ENCODE data around the gene NDUFB2.
A peak's percentile ranks its signal among the peaks of the same experiment; 100 is the strongest.

The NDUFB2 gene

DNA sequence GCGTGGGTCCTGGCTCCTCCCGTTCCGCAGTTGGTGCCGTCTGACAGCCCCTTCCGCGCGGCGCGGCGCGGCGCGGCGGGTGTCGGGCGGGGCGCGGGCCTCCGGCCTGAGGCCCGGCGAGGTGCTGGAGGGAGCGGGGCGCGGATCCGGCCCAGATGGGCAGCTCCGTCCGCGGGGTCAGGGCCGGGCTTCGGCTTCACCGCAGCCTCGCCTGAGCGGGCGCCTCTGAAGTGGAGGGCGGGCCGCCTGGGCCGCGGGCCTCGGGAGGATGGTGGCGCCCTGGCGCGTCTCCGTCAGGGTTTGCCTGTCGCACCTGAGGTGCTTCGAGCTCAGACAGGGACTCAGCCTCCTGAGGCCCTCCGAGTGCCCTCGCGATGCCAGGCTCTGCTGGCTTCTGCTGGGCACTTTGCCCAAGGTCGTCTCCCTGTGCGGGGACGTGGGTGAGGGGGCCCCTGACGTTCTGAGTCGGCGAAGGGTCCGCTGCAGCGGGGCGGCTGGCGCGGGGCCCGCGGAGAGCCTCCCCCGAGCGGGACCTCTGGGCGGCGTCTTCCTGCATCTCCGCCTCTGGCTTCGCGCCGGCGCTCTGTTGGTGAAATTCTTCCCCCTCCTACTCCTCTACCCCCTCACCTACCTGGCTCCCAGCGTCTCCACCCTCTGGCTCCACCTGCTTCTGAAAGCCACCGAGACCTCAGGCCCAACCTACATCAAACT lies 23.3 kb upstream of the NDUFB2 start:
- ChIA-PET CTCF (interaction anchor here (0.6 to 1.2 kb wide), 3 partner anchors 138 to 309 kb away, joined by 3 to 4 read pairs (median 3); no protein-coding TSS in a partner anchor), POLR2A (interaction anchor here (0.9 to 1.2 kb wide), 2 partner anchors 12 to 342 kb away, joined by 3 to 4 read pairs; partner anchors contain the start of gene MRPS33)
- H3K36me3 ChIP-seq (ENCODE audit: control insufficient read depth in 2 of 2, insufficient read depth in 1 of 2, low read length in 2 of 2), result peaks cover 0 to 30% of the 10 kb centered on the region in 2 experiments; a peak in 2 of 3 replicates
- peak overlapping the region; percentile 87 for H3K27ac ChIP-seq (ENCODE audit: extremely low read depth, low read depth, low read length)
- H3K4me3 ChIP-seq (ENCODE audit: low read depth, low read length), result peak overlapping the region; percentile 61
- H3K9me3 ChIP-seq (ENCODE audit: control insufficient read depth, insufficient read depth, low read depth, low read length), result no peaks in the 10 kb centered on the region
- H3K4me1 ChIP-seq (ENCODE audit: control insufficient read depth, insufficient read depth, low read length), result no peaks in the 10 kb centered on the region
- TF ChIP-seq ZNF529 (tag by site-specific recombination; IDR thresholded peaks at IDR 0.05; ENCODE audit: insufficient replicate concordance) (no peak), ZNF776 (tag by site-specific recombination; IDR thresholded peaks at IDR 0.05; ENCODE audit: borderline replicate concordance) (no peak), KLF8 (tag by site-specific recombination; IDR thresholded peaks at IDR 0.05) (peak; percentile 84; the same call in 1 of the 2 replicates), ZNF416 (tag by site-specific recombination; IDR thresholded peaks at IDR 0.05) (no peak), INSM2 (tag by site-specific recombination; IDR thresholded peaks at IDR 0.05) (peak; percentile 54; the same call in 1 of the 2 replicates), ZNF114 (tag by site-specific recombination; IDR thresholded peaks at IDR 0.05) (no peak), ZEB2 (tag by site-specific recombination; IDR thresholded peaks at IDR 0.05) (peak; percentile 73), FEZF1 (tag by site-specific recombination; IDR thresholded peaks at IDR 0.05) (no peak), ZNF624 (tag by site-specific recombination; IDR thresholded peaks at IDR 0.05) (no peak), ZNF677 (tag by site-specific recombination; IDR thresholded peaks at IDR 0.05) (no peak), ZNF302 (tag by site-specific recombination; IDR thresholded peaks at IDR 0.05; ENCODE audit: low read depth) (no peak), ZBTB1 (tag by site-specific recombination; IDR thresholded peaks at IDR 0.05) (no peak), ZNF132 (tag by site-specific recombination; IDR thresholded peaks at IDR 0.05; ENCODE audit: borderline replicate concordance) (no peak), ZNF146 (tag by site-specific recombination; IDR thresholded peaks at IDR 0.05) (no peak), ZBTB48 (tag by site-specific recombination; IDR thresholded peaks at IDR 0.05) (peak; percentile 66; the same call in 1 of the 2 replicates), BCL11B (tag by site-specific recombination; IDR thresholded peaks at IDR 0.05; ENCODE audit: low read depth) (no peak), ZNF19 (tag by site-specific recombination; IDR thresholded peaks at IDR 0.05; ENCODE audit: low read depth) (no peak), ZNF16 (tag by site-specific recombination; IDR thresholded peaks at IDR 0.05; ENCODE audit: low read depth) (peak; percentile 88), MYNN (tag by site-specific recombination; IDR thresholded peaks at IDR 0.05; ENCODE audit: borderline replicate concordance) (no peak), ZNF2 (tag by site-specific recombination; IDR thresholded peaks at IDR 0.05) (peak; percentile 31; the same call in 1 of the 2 replicates), YY2 (tag by site-specific recombination; IDR thresholded peaks at IDR 0.05) (peak; percentile 68), KLF17 (tag by site-specific recombination; IDR thresholded peaks at IDR 0.05) (0 out of 2 replicates have a peak, but pooled peaks have one; percentile 27)
- TF ChIP-seq, protein P1, sequence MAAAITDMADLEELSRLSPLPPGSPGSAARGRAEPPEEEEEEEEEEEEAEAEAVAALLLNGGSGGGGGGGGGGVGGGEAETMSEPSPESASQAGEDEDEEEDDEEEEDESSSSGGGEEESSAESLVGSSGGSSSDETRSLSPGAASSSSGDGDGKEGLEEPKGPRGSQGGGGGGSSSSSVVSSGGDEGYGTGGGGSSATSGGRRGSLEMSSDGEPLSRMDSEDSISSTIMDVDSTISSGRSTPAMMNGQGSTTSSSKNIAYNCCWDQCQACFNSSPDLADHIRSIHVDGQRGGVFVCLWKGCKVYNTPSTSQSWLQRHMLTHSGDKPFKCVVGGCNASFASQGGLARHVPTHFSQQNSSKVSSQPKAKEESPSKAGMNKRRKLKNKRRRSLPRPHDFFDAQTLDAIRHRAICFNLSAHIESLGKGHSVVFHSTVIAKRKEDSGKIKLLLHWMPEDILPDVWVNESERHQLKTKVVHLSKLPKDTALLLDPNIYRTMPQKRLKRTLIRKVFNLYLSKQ (tag by site-specific recombination; IDR thresholded peaks at IDR 0.05; ENCODE audit: borderline replicate concordance), result no peak
- TF ChIP-seq, protein P2, sequence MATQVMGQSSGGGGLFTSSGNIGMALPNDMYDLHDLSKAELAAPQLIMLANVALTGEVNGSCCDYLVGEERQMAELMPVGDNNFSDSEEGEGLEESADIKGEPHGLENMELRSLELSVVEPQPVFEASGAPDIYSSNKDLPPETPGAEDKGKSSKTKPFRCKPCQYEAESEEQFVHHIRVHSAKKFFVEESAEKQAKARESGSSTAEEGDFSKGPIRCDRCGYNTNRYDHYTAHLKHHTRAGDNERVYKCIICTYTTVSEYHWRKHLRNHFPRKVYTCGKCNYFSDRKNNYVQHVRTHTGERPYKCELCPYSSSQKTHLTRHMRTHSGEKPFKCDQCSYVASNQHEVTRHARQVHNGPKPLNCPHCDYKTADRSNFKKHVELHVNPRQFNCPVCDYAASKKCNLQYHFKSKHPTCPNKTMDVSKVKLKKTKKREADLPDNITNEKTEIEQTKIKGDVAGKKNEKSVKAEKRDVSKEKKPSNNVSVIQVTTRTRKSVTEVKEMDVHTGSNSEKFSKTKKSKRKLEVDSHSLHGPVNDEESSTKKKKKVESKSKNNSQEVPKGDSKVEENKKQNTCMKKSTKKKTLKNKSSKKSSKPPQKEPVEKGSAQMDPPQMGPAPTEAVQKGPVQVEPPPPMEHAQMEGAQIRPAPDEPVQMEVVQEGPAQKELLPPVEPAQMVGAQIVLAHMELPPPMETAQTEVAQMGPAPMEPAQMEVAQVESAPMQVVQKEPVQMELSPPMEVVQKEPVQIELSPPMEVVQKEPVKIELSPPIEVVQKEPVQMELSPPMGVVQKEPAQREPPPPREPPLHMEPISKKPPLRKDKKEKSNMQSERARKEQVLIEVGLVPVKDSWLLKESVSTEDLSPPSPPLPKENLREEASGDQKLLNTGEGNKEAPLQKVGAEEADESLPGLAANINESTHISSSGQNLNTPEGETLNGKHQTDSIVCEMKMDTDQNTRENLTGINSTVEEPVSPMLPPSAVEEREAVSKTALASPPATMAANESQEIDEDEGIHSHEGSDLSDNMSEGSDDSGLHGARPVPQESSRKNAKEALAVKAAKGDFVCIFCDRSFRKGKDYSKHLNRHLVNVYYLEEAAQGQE (tag by site-specific recombination; IDR thresholded peaks at IDR 0.05), result no peak
- TF ChIP-seq, protein P3, sequence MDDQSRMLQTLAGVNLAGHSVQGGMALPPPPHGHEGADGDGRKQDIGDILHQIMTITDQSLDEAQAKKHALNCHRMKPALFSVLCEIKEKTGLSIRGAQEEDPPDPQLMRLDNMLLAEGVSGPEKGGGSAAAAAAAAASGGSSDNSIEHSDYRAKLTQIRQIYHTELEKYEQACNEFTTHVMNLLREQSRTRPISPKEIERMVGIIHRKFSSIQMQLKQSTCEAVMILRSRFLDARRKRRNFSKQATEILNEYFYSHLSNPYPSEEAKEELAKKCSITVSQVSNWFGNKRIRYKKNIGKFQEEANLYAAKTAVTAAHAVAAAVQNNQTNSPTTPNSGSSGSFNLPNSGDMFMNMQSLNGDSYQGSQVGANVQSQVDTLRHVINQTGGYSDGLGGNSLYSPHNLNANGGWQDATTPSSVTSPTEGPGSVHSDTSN (CRISPR knock-in tag; IDR thresholded peaks at IDR 0.05), result no peak
- TF ChIP-seq, protein P4, sequence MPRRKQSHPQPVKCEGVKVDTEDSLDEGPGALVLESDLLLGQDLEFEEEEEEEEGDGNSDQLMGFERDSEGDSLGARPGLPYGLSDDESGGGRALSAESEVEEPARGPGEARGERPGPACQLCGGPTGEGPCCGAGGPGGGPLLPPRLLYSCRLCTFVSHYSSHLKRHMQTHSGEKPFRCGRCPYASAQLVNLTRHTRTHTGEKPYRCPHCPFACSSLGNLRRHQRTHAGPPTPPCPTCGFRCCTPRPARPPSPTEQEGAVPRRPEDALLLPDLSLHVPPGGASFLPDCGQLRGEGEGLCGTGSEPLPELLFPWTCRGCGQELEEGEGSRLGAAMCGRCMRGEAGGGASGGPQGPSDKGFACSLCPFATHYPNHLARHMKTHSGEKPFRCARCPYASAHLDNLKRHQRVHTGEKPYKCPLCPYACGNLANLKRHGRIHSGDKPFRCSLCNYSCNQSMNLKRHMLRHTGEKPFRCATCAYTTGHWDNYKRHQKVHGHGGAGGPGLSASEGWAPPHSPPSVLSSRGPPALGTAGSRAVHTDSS (tag by site-specific recombination; IDR thresholded peaks at IDR 0.05), result no peak
